Central memory CD4-positive, alpha-beta T cell (primary cell): Measurements from ENCODE around the gene CNTNAP2.

Source experiments
- DNase-seq: peaks from one replicate; pipeline ENCODE4 v3.0.0; 2022

Gene CNTNAP2

DNA sequence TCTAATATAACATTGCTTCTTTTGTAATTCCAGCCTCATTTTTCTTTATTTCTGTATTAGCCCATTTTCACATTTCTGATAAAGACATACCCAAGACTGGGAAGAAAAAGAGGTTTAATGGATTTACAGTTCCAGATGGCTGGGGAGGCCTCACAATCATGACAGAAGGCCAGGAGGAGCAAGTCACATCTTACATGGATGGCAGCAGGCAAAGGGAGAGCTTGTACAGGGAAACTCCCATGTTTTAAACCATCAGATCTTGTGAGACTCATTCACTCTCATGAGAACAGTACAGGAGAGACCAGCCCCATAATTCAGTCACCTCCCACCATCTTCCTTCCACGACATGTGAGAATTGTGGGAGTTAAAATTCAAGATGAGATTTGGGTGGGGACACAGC, 510.3 kb downstream of the CNTNAP2 start:
- no peak for DNase-seq

DNA sequence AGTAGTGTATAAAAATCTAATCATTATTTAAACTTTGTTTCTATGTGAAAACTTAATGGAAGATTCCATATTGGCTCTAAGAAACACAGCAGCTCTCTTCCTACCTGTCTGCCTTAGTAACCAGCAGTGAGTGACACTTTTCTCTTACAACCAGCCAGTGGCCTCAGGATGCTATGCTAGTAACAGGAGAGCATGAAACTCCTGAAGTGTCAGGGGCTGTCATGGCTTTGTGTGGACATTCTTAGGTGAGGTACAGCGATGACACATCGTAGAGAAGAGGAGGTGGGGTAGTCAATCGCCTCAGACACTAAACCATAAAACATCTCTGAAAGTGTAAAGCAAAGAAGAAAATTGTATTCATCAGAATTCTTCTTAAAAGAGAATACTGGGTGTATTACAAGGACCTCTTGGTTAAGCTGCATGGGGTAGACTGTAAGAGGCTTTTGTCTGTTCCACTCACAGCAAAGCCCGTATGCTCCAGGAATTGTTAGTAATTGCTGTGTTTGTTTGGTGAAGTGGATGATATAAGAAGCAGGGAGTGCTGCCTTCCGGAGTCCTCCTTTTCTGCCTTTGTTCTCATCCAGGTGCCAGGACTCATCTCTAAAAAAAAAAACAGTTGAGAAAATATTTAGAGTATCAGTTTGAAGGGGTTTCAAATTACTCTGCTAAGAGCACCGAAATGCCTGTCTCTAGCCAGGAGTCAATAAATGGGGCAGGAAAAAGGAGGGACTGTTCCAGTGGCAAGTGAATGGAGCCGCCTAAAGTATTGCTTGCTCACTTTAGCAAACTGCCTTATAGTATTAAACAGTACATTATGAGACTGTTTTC, 518.8 kb downstream of the CNTNAP2 start:
- no peak for DNase-seq

DNA sequence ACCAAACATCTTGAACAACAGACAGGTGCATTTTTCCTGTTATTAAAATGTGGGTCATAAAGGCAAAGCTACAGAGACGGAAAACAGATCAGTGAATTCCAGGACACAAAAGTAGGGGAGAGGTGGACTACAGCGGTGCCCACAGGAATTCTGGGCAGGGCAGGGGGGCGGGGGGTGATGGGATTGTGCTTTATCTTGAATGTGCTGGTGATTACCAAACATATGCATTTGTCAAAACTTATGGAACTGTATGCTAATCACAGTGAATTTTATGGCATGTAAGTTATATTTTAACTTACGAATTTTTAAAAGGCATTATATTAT, 519.4 kb downstream of the CNTNAP2 start:
- no peak for DNase-seq

DNA sequence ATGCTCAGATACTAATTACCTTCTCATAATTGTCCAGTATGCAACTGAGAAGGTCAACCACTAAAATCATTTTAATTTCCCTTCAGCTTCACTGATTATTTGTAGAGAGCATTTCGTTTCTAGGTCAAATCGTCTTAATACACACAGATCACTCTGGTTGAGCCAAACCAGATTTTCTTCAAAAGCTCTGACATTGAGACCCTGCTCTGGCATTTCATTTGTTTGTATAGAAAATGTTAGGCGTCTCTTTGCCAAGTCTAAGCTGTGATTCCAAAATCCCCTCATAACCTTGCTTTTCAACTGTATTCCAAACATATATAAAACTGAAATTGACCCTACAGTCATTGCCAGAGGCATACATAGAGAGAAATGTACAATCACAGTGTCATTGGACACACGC, 520.0 kb downstream of the CNTNAP2 start:
- DNase-seq, result no peak

DNA sequence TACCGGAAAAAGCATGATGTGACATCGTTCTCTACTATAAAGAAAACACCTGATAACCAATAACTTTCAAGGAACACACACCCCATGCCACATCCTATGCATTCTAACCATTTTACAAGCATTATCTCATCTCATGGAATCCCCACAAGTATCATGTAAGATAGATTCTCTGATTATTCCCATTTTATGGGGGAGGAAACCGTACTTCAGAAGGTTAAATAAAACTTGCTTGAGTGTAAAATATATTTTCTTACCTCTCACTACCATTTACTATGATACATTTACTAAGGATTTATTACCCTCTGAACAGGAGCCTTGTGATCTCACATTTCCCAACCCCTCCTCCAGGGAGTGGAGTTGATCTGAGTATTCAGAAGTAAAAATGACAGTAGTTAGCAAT, 522.7 kb downstream of the CNTNAP2 start:
- DNase-seq, result no peak

DNA sequence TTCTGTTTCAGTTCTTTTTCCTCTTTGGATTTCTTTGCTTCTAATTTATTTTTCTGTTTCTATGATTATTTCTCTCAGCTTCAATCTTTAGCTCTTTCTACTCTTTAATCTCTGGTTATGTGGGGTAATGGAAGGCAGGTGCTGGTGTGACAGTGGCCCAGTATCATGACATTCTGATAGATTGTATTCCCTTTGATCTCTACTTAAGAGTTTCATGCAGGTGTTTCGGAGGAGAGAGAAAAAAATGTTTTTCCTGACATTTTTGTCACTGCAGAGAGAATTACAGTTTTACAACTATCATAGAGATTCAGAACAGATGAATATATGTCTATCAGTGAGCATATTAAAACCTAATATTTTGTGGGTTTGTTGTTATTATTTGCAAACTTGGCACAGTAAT, 524.9 kb downstream of the CNTNAP2 start:
- DNase-seq, result no peak

DNA sequence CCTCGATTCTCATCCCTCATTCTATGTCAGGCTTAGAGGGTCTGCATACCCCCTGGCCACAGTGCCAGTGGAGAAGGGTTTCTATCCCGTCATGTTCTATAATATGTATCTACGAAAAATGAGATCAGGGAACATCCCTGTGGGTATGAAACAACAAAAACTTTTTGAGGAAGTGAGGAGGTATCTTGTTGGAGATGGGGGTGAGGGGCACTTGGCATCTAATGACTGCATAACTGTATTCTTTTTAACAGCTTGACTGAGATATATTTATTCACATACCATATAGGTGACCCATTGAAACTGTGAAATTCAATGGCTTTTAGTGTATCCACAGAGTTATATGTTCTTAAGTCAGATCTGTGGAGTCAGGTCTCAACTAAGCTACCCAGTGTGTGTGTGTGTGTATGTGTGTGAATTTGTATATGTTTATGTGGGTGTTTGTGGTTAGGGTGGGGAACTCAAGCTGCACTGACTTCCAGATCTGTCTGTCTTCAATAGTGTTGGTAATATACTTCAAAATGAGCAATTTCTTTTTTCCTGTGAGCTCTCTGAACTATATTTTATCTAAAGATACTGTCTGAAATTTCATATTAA, 528.9 kb downstream of the CNTNAP2 start:
- DNase-seq, result no peak

DNA sequence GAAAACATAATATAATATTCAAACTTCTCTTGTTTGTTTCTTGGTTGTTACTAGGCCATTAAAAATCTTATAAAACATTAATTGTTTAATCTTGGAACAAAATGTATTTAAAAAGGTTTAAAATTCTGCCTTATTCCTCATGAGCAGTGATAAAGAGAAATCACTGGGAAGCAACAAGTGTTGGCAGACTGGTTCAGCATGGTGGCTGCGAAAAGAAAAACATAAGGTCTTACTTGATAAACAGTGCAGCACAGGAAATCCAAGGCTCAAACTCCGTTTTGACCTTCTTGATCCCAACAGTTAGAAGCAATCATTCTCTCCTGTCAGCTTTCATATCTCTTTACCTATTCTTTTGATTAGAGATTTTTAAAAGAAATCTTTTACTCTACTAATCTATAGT, 530.8 kb downstream of the CNTNAP2 start:
- DNase-seq, result no peak

DNA sequence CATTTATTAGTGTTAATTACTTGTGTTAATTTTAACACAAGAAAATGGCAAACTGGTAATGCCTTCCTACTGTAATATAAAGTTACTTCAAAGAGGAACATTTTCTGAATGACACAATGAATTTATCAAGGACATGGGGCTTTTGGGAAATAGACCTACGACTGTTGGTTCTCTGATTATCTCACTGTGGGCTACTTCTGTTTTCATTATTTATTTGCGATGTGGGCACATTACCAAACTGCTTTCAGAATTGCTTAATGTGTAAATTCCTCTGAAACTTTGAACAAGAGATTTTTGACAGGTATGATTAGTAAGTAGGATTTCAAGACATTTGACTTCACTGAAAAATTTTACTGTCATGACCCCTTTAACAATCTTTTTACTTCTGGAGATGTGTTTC, 535.6 kb downstream of the CNTNAP2 start:
- no peak for DNase-seq

DNA sequence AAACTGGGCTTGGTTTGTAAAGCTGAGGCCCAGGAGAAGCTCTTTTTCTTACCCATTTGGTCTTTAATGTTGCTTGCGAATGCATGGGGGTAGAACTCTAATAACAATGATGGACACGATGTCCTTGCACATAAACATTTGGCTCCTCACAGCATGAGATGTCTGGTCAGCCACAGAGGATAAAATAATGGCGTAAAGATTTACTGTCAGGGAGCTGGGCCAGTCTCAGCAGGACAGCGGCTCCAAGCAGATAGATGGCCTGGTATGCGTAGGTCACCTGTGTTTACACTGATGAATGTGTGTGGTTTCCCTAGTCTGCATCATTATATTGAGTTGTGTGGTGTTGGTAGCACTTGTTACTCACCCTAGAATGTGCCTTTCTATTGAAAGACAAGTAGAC, 537.4 kb downstream of the CNTNAP2 start:
- no peak for DNase-seq

DNA sequence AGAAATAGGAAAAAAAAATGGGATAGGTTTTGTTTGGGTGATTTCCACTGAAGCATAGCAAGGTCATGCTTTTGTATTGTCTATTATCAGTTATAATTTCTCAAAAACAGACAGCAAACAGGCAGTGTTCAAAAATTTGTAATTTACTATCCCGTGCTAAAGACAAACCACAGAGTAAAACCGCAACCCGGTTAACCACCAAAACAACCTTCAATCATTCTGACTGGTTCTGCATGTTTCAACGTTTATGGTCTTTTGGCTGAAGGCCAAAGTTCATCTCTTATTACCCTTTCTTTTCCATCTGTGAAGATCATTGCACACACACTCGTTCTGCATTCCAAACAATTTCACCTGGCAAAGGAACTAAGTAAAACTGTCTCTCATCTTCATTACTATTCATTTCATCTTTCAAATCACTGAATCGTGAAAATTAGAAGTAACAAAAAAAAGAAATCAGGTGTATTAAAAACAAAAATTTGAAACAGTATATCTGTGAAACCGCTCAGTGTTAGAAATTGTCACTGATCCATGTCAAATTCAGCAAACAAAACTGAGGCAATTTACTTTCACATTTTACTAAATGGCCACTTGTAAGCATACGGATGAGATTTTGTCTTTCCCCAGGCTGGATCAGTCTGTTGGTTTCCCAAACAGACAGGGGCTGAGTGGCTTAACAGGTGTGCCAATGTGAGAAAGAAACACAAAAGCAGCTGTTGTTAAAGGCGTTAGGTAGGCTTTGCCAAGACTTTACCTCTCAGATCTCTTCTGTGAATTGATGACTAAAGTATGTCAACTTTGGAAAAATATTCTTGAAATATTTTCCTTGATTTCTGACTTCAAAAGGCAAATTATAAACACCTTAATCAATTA, 539.6 kb downstream of the CNTNAP2 start:
- DNase-seq, result no peak

DNA sequence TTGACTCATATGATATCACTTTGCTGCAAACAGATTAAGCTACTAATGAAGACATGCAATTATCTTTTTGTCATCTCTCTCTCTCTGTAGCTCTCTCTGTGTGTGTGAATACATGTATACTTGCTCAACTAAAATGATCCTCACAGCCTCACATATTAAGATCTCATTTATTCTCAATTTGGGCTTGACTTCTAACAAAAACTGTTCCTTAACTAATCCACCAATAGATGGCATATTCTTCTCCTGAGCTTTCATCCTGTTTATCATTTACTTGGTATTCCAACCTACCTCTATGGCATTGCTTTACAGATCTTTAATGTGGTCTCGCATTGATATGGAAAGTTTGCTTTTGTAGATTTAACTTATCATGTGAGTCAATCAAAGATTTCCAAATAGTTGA, 540.4 kb downstream of the CNTNAP2 start:
- DNase-seq, result no peak

DNA sequence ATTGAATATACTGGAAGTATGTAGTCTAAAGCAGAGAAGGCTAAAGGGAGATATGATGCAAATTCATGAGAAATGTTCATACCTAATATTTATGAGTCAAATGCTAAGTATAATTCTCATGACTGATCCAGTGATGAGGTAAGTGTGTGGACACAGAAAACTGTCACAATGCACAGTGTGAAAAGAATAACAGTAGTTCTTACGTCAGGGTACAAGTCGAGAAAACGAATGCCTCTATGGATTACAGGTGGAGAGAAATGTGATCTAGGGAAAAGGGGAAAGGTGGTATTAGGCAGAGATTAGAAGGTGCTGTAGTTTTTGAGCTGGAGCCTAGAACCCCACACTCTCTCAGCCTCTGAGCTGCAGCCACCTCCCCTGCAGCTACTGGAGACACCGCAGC, 542.0 kb downstream of the CNTNAP2 start:
- DNase-seq, result no peak

DNA sequence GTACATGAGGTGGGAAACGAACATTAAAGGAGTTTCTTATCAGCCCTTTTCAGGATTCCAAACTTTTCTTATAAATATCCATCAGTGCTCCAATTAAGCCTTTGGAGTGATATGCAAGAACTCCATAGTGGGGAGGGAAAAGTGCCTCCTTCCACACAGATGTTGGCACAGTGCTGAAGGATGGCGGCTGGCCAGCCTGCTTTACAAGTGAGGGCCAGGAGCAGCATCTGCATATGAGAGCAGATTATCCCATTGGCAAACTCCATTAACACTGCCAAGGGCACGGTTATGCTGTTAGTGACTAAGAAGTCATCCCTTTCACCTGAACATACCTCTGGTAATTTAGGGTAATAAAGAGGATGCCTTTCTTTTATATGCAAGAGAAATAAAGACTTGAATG, 543.1 kb downstream of the CNTNAP2 start:
- DNase-seq, result no peak

DNA sequence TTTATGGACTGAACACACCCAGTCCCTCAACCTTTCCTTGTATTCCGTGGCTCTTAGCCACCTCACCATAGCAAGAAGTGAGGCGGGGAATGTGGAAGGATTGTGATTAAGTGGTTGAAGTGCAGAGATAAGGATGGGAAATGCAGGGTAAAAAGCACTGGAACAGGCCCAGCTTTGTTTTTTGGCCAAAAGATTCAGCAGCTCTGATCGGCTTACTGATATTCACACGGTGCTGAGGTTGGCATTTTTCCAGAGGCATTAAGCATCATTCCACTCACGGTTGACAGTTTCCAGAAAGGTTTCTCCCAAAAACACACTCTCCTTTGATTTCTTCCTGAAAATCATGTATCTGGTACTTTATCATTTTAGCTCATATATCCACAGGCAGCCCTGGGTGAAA, 544.2 kb downstream of the CNTNAP2 start:
- no peak for DNase-seq

DNA sequence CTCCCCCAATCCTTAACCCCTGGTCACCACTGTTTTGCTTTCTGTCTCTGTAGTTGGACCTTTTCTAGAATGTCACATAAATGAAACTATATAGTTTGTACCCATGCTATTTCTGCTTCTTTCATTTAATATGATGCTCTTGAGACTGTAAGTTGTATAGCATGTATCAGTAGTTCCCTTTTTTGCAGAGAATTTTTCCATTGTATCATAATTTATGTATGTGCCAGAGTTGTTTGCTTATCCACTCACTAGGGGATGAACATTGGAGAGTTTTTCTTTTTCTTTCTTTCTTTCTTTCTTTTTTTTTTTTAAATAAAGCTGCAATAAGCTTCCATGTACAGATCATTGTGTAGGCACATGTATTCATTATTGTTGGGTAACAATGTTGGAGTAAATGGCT, 544.8 kb downstream of the CNTNAP2 start:
- no peak for DNase-seq

DNA sequence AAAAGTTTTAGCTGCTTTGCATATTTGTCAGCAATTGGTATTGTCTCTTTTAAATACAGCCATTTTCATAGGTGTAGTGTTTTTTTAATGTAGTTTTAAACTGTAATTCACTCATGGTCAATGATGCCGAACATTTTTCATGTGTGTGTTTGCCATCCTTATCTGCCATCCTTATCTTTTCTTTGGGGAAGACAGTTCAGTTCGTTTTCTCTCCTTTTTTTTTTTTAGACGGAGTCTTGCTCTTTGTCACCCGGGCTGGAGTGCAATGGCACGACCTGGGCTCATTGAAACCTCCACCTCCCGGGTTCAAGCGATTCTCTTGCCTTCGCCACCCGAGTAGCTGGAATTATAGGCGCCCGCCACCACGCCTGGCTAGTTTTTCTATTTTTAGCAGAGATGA, 545.3 kb downstream of the CNTNAP2 start:
- DNase-seq, result no peak

DNA sequence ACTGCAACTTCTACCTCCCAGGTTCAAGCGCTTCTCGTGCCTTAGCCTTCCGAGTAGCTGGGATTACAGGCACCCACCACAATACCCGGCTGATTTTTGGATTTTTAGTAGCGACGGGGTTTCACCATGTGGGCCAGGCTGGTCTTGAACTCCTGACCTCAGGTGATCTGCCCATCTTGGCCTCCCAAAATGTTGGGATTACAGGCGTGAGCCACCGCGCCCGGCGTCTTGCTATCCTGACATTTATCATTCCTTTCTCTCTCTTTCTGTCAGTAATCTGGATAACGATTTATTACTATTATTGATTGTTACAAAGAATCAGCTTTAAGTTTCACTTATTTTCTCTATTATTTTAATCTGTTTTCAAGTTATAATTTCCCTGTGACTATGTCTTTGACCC, 548.4 kb downstream of the CNTNAP2 start:
- DNase-seq, result no peak

DNA sequence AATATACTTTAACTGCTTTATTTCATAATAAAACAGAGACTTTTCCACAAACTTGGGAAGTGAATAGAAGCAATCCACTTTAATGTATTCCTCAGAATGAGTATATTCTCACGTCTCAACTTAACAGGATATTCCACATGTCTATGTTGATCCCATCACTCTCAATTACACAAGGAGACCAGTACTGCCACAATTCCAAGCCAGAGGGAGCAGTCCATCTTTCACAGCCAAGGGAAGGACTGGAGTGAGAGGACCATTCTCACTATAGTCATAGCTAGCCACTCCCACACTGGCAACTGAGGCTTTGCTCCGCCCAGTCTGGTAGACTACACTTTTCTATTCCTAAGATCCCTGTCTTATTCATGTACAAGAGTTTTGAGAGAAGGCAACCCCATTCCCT, 553.9 kb downstream of the CNTNAP2 start:
- no peak for DNase-seq

DNA sequence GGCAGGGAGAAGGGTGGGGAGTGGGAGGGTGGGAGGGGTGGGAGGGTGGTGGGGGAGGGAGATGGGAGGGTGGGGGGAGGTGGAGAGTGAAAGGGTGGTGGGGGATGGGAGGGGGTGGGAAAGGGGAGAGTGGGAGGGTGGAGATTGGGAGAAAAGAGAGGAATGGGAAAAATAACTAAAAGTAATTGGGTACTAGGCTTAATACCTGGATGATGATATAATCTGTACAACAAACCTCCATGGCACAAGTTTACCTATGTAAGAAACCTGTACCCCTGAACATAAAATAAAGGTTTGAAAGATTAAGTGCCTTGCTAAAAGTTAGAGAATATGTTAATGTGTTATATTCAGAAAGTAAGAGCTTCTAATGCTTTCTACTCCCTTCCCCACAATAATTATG, 564.9 kb downstream of the CNTNAP2 start:
- DNase-seq, result no peak

DNA sequence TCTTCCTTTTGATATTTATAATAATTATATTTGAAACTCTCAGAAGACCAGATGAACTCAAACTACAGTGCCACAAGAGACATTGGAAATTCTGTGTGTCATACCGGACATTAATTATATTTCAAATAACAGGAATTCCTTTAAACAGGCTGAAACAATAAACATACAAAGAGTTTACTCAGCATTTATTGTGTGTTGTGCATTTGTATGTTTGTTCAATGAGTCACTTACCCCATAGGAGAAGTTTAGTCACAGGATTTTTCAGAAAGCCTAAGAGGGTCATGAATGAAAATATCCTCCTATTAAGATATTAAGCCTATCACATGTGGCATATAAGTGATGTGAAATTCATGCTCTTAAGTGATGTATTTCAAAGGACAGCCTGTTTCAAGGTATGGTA, 566.8 kb downstream of the CNTNAP2 start:
- no peak for DNase-seq

DNA sequence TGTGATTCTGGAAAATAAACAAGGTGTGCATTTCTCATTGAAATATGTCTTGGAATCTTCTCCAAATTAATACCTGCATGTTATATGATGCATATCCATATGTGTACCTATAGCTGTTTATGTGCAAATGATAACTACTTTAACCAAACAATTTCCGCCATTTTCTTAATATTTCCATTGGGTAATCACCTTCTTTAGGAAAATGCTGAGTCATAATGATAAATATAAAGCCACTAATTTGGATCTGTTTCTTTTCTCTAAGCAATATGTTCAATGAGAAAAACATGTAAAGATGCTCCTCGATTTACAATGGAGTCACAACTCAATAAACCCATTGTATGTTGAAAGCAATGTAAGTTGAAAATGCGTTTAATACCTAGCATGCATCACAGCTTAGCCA, 574.4 kb downstream of the CNTNAP2 start:
- DNase-seq, result no peak

DNA sequence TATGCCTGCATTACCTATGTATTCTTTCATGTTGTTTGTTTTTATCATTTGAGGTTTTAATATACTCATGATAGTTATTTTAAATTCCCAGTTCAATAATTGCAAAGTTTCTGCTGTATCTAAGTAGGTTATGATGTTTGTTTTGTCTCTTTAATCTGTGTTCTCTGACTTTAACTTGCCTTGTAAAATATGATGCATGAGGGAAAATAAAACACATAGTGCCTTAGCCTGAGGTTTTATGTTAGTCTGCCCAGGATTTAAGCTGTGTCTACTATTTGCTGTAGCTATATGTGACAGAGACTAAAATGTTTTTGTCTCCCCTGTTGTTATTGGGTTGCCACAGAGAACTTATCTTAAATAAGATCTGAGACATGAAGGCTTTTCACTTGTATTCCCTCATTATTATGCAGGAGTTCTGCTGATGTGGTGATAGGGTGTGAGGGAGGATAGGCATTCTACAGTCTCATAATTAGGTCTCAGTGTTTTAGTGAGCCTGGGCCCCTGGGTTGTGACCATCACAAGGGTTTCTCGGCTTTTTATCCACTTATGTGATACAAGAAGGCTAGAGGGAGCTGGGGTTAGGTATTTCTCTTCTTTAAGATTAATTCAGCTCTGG, 582.5 kb downstream of the CNTNAP2 start:
- DNase-seq, result no peak
